Measurements from ENCODE around the gene ZNF530. TPM values are rescaled to one million over a fixed set of nuclear protein-coding genes. Genes with fewer than 3 reads are reported as not detected.

ZNF530 gene
- 7.2 TPM for total RNA-seq (ENCODE audit: unreplicated experiment)
- long read RNA-seq, partial matches to known transcripts: 0 of 1 reads
- long read RNA-seq, other reads (novel, unspliced or antisense): 0 of 1 reads

GRCh38 chr19:57599761-57600383 lies at the start of gene ZNF530:
TSS of gene ZNF530 (plus strand) at chr19:57599885. CDS start at chr19:57604346, 4,461 bp downstream.
- no peak for TF ChIP-seq CTCF (IDR thresholded peaks at IDR 0.05; ENCODE audit: unreplicated experiment)
- DNase-seq (ENCODE audit: low spot score): peak; percentile 87
- peak within 1 kb of the TSS; percentile 88 for H3K4me3 Mint-ChIP-seq (ENCODE audit: unreplicated experiment)
- H3K27ac Mint-ChIP-seq (ENCODE audit: unreplicated experiment): peak within 1 kb of the TSS; percentile 61
- peaks cover 8% of the 10 kb centered on the region for H3K27me3 Mint-ChIP-seq (ENCODE audit: unreplicated experiment)
- H3K9me3 Mint-ChIP-seq (ENCODE audit: unreplicated experiment): peaks cover 5% of the 10 kb centered on the region
- H3K36me3 Mint-ChIP-seq (ENCODE audit: low read depth, unreplicated experiment): peaks cover 35% of the 10 kb centered on the region
- peaks cover 9% of the 10 kb centered on the region for H3K4me1 Mint-ChIP-seq (ENCODE audit: unreplicated experiment)

- Mint-ChIP-seq H3K9me3 (ENCODE audit: unreplicated experiment) (peaks cover 8% of the 10 kb centered on the region), H3K4me1 (ENCODE audit: unreplicated experiment) (no peaks in the 10 kb centered on the region), H3K27me3 (ENCODE audit: unreplicated experiment) (peaks cover 2% of the 10 kb centered on the region), H3K4me3 (ENCODE audit: unreplicated experiment) (peak overlapping the region; percentile 70), H3K27ac (ENCODE audit: unreplicated experiment) (no peak overlapping the region), H3K36me3 (ENCODE audit: low read depth, unreplicated experiment) (peaks cover 82% of the 10 kb centered on the region)
- no peak for DNase-seq (ENCODE audit: low spot score)
- TF ChIP-seq CTCF (IDR thresholded peaks at IDR 0.05; ENCODE audit: unreplicated experiment): no peak
Measured at GRCh38 chr19:57552432-57552831, 47.3 kb upstream of the ZNF530 start.

DNA sequence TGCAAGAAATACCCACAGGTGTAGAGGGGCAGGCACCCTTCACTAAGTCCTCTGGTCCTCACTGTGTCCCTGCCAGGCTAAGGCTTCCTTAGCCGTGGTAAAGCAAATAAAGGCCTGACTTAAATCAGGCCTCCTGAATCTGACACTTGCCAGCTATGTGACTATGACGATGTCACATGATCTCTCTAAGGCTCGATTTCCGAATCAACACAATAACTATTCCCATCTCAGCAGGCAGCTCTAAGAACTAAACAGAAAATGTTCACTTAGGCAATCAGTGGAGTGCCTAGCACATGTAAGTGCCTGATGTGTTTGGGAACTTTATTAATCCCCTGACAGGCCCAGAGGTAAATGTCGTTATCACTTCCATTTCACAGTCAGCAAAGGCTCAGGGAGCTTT lies 42.0 kb upstream of the ZNF530 start:
- H3K27ac Mint-ChIP-seq (ENCODE audit: unreplicated experiment): peak overlapping the region; percentile 70
- no peak for DNase-seq (ENCODE audit: low spot score)

DNA sequence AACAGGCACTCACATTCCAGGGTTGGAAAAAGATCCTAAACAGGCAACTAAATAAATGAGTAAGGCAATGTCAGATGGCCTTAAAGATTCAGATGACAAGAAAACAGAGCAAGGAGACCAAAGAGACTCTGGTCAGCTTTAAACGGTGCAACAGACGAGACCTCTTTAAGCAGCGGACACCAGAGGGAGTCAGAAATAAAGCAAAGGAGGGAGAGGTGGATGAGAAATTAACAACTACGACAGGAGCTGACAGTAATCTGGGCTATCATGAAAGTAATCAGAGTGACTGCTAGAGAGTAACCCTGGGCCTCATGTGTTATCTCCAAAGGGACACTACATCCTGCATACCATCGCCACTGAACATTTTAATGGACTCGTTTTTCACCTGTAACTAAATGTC lies 41.2 kb upstream of the ZNF530 start:
- DNase-seq (ENCODE audit: low spot score): no peak
- H3K4me1 Mint-ChIP-seq (ENCODE audit: unreplicated experiment): peaks cover 16% of the 10 kb centered on the region
- H3K36me3 Mint-ChIP-seq (ENCODE audit: low read depth, unreplicated experiment): peaks cover 63% of the 10 kb centered on the region
- TF ChIP-seq CTCF (IDR thresholded peaks at IDR 0.05; ENCODE audit: unreplicated experiment): no peak
- H3K9me3 Mint-ChIP-seq (ENCODE audit: unreplicated experiment): peaks cover 24% of the 10 kb centered on the region
- peaks cover 19% of the 10 kb centered on the region for H3K27me3 Mint-ChIP-seq (ENCODE audit: unreplicated experiment)
- H3K4me3 Mint-ChIP-seq (ENCODE audit: unreplicated experiment): peak overlapping the region; percentile 100
- peak overlapping the region; percentile 70 for H3K27ac Mint-ChIP-seq (ENCODE audit: unreplicated experiment)

More for the DNA sequence above, 42.0 kb upstream of the ZNF530 start:
- H3K9me3 Mint-ChIP-seq (ENCODE audit: unreplicated experiment): peaks cover 17% of the 10 kb centered on the region
- H3K36me3 Mint-ChIP-seq (ENCODE audit: low read depth, unreplicated experiment): peaks cover 67% of the 10 kb centered on the region
- TF ChIP-seq CTCF (IDR thresholded peaks at IDR 0.05; ENCODE audit: unreplicated experiment): no peak
- H3K4me3 Mint-ChIP-seq (ENCODE audit: unreplicated experiment): peak overlapping the region; percentile 100
- peaks cover 16% of the 10 kb centered on the region for H3K4me1 Mint-ChIP-seq (ENCODE audit: unreplicated experiment)
- peaks cover 19% of the 10 kb centered on the region for H3K27me3 Mint-ChIP-seq (ENCODE audit: unreplicated experiment)

DNA sequence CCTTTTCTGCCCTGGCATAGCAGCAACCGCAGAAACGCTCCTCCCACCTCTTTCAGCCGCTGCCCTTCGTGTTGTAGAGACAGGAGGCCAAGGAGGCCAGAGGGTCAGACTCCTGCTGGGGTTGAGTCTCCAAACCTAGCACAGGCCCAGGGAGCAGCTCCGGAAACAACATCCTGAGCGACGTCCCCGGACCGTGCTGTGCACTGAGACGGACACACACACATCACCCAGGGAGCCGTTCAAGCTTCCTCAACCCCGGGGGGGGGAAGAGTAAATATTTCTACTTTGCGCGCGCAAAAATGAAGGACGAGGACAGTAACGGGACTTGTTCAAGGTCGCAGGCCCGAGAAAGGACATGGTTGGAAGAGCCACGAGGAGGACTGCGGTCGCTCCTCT lies 40.7 kb upstream of the ZNF530 start:
- TF ChIP-seq CTCF (IDR thresholded peaks at IDR 0.05; ENCODE audit: unreplicated experiment): no peak
- Mint-ChIP-seq H3K4me1 (ENCODE audit: unreplicated experiment) (peaks cover 16% of the 10 kb centered on the region), H3K9me3 (ENCODE audit: unreplicated experiment) (peaks cover 27% of the 10 kb centered on the region), H3K27ac (ENCODE audit: unreplicated experiment) (peak overlapping the region; percentile 84), H3K27me3 (ENCODE audit: unreplicated experiment) (peaks cover 19% of the 10 kb centered on the region), H3K4me3 (ENCODE audit: unreplicated experiment) (peak overlapping the region; percentile 100), H3K36me3 (ENCODE audit: low read depth, unreplicated experiment) (peaks cover 63% of the 10 kb centered on the region)
- DNase-seq (ENCODE audit: low spot score): peak; percentile 16

All from endothelial cell (in vitro differentiated cells).